GM23248 (cell line): Measurements from ENCODE around the gene HEY2.

Source experiments
- EZH2 ChIP-seq: fragments of 200-600 bp; sonication (generic); IDR thresholded peaks from 2 replicates; pipeline ENCODE4 v1.6.1; 2018; ENCODE audit warnings: antibody characterized with exemption, mild to moderate bottlenecking; ENCODE audit not compliant: insufficient read depth, poor library complexity, severe bottlenecking
- EZH2phosphoT487 ChIP-seq: fragments of 200-600 bp; sonication (generic); IDR thresholded peaks from 2 replicates; pipeline ENCODE4 v1.6.1; 2018; ENCODE audit warnings: antibody characterized with exemption, moderate library complexity, mild to moderate bottlenecking, low read depth; ENCODE audit not compliant: insufficient read depth

- TF ChIP-seq EZH2phosphoT487 (no peak), EZH2 (no peak)
Measured at GRCh38 chr6:125753218-125753936, 3.9 kb downstream of the HEY2 start.
